ENCODE results near the gene TPD52L1. TPM values are rescaled to one million over a fixed set of nuclear protein-coding genes. Genes with fewer than 3 reads are reported as not detected.

The TPD52L1 gene
- total and polyA plus RNA-seq, 2 of the 13 experiments (the other 11 are each of a cell fraction or from before 2014, with no cell fraction given), result 0.49 to 0.53 TPM

DNA sequence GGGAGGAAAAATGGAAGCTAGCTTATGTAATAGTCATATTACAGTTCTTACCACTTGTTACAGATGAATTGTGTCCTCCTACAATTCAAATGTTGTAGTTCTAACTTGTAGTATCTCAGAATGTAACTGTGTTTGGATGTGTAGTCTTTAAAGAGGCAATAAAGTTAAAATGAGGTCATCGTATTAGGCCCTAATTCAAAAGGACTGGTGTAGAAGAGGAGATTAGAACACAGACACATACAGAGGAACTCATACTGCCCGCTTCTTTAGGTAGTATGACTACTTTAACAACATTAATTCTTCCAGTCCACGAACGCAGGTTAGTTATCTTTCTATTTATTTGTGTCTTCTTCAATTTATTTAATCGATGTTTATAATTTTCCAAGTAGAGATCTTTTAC lies 46.5 kb upstream of the TPD52L1 start:
- ATAC-seq (no peak), FAIRE-seq (no peak), DNase-seq (ENCODE audit: low spot score) (no peak)
- intact Hi-C loops (cut with micrococcal nuclease; ENCODE audit: unreplicated experiment) (no loop called here), in situ Hi-C loops (cut with HindIII; ENCODE audit: extremely low pct_ligation_motif_present, low pct_unique_long_range_greater_than_20kb) (no loop called here)
- no peaks in the 10 kb centered on the region for H3K4me1 ChIP-seq (ENCODE audit: insufficient read depth, low read length)
- H3K4me3 ChIP-seq (replicated peaks in 1 of 3; ENCODE audit: insufficient read depth in 1 of 3, low read depth in 2 of 3, low read length in 3 of 3), result no peak overlapping the region
- H3K27me3 ChIP-seq (ENCODE audit: control insufficient read depth in 1 of 2, insufficient read depth in 2 of 2, low read length in 2 of 2), result no peaks in the 10 kb centered on the region; a peak in 1 of 5 replicates
- no peak overlapping the region for H3K4me2 ChIP-seq (ENCODE audit: low read depth, low read length)
- no TSS peak for BruUV-seq (replicated peaks)
- CTCF ChIA-PET (ENCODE audit: low intra/inter-chr PET ratio, low total read pairs), result no interaction called here
- POLR2A ChIA-PET, result no interaction called here
- H3K79me2 ChIP-seq (ENCODE audit: insufficient read depth, low read length), result no peaks in the 10 kb centered on the region
- TF ChIP-seq SP2 (CRISPR knock-in tag; IDR thresholded peaks at IDR 0.05) (no peak), ATF7 (IDR thresholded peaks at IDR 0.05) (peak; percentile 76), ATF7 (CRISPR knock-in tag; IDR thresholded peaks at IDR 0.05) (no peak)
- 18% methylated on average over 5 of the region's 5 CpGs for WGBS (ENCODE audit: low lambda C conversion rate)
- no peak overlapping the region for H3K9ac ChIP-seq (ENCODE audit: insufficient read depth, low read depth, low read length)
- H3K36me3 ChIP-seq (replicated peaks in 1 of 2; ENCODE audit: control insufficient read depth in 1 of 2, insufficient read depth in 2 of 2, low read length in 2 of 2), result no peaks in the 10 kb centered on the region
- peaks cover 27% of the 10 kb centered on the region for H3K9me3 ChIP-seq (ENCODE audit: low read length)
- no peak overlapping the region for H3K27ac ChIP-seq (ENCODE audit: extremely low read length, insufficient read depth, low read length)
- H2AFZ ChIP-seq (ENCODE audit: low read length), result no peak overlapping the region
- H4K20me1 ChIP-seq (ENCODE audit: insufficient read depth, low read length), result no peaks in the 10 kb centered on the region

DNA sequence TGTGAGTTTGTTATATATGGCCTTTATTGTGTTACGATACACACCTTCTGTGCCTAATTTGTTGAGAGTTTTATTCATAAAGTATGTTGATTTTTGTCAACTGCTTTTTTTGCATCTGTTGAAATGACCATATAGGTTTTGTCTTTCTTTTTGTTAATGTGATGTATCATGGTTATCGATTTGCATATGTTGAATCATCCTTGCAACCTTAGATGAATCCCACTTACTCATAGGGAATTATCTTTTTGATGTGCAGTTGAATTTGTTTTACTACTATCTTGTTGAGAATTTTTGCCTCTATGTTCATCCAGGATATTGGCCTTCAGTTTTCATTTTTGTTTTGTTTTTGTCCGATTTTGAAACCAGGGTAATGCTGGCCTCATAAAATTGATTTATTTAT lies 45.7 kb upstream of the TPD52L1 start:
- DNase-seq (ENCODE audit: low spot score) (no peak), ATAC-seq (no peak), FAIRE-seq (no peak)
- no peaks in the 10 kb centered on the region for H3K79me2 ChIP-seq (ENCODE audit: insufficient read depth, low read length)
- no peaks in the 10 kb centered on the region for H3K27me3 ChIP-seq (ENCODE audit: control insufficient read depth in 1 of 2, insufficient read depth in 2 of 2, low read length in 2 of 2)
- ChIA-PET POLR2A (no interaction called here), CTCF (ENCODE audit: low intra/inter-chr PET ratio, low total read pairs) (no interaction called here)
- no peaks in the 10 kb centered on the region for H4K20me1 ChIP-seq (ENCODE audit: insufficient read depth, low read length)
- TF ChIP-seq SP1 (IDR thresholded peaks at IDR 0.05) (no peak), SP1 (CRISPR knock-in tag; IDR thresholded peaks at IDR 0.05) (no peak), GTF2F1 (IDR thresholded peaks at IDR 0.05; ENCODE audit: low read length) (no peak), CREM (IDR thresholded peaks at IDR 0.05) (no peak), CREM (CRISPR knock-in tag; IDR thresholded peaks at IDR 0.05) (no peak), KDM4B (CRISPR knock-in tag; IDR thresholded peaks at IDR 0.05) (no peak), SOX6 (IDR thresholded peaks at IDR 0.05) (no peak), SOX6 (CRISPR knock-in tag; IDR thresholded peaks at IDR 0.05) (no peak), ZNF792 (CRISPR knock-in tag; IDR thresholded peaks at IDR 0.05) (no peak), ETV6 (CRISPR knock-in tag; conservative IDR thresholded peaks at IDR 0.05) (no peak), ZNF350 (CRISPR knock-in tag; IDR thresholded peaks at IDR 0.05; ENCODE audit: borderline replicate concordance, low read depth) (no peak), TSC22D2 (CRISPR knock-in tag; IDR thresholded peaks at IDR 0.05; ENCODE audit: borderline replicate concordance) (no peak), KAT7 (CRISPR knock-in tag; IDR thresholded peaks at IDR 0.05; ENCODE audit: borderline replicate concordance) (no peak)
- TF ChIP-seq, protein P1, sequence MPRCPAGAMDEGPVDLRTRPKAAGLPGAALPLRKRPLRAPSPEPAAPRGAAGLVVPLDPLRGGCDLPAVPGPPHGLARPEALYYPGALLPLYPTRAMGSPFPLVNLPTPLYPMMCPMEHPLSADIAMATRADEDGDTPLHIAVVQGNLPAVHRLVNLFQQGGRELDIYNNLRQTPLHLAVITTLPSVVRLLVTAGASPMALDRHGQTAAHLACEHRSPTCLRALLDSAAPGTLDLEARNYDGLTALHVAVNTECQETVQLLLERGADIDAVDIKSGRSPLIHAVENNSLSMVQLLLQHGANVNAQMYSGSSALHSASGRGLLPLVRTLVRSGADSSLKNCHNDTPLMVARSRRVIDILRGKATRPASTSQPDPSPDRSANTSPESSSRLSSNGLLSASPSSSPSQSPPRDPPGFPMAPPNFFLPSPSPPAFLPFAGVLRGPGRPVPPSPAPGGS (CRISPR knock-in tag; IDR thresholded peaks at IDR 0.05), result no peak
- TF ChIP-seq, protein P2, sequence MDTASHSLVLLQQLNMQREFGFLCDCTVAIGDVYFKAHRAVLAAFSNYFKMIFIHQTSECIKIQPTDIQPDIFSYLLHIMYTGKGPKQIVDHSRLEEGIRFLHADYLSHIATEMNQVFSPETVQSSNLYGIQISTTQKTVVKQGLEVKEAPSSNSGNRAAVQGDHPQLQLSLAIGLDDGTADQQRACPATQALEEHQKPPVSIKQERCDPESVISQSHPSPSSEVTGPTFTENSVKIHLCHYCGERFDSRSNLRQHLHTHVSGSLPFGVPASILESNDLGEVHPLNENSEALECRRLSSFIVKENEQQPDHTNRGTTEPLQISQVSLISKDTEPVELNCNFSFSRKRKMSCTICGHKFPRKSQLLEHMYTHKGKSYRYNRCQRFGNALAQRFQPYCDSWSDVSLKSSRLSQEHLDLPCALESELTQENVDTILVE (CRISPR knock-in tag; IDR thresholded peaks at IDR 0.05), result no peak
- TF ChIP-seq, protein P3, sequence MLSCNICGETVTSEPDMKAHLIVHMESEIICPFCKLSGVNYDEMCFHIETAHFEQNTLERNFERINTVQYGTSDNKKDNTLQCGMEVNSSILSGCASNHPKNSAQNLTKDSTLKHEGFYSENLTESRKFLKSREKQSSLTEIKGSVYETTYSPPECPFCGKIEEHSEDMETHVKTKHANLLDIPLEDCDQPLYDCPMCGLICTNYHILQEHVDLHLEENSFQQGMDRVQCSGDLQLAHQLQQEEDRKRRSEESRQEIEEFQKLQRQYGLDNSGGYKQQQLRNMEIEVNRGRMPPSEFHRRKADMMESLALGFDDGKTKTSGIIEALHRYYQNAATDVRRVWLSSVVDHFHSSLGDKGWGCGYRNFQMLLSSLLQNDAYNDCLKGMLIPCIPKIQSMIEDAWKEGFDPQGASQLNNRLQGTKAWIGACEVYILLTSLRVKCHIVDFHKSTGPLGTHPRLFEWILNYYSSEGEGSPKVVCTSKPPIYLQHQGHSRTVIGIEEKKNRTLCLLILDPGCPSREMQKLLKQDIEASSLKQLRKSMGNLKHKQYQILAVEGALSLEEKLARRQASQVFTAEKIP (CRISPR knock-in tag; IDR thresholded peaks at IDR 0.05; ENCODE audit: borderline replicate concordance), result no peak
- in situ Hi-C loops (cut with HindIII; ENCODE audit: extremely low pct_ligation_motif_present, low pct_unique_long_range_greater_than_20kb), result no loop called here
- H2AFZ ChIP-seq (ENCODE audit: low read length), result no peak overlapping the region
- H3K9ac ChIP-seq (ENCODE audit: insufficient read depth, low read depth, low read length), result no peak overlapping the region
- H3K4me2 ChIP-seq (ENCODE audit: low read depth, low read length), result no peak overlapping the region
- intact Hi-C loops (cut with micrococcal nuclease; ENCODE audit: unreplicated experiment), result no loop called here
- 6% methylated on average over 3 of the region's 3 CpGs for WGBS (ENCODE audit: low lambda C conversion rate)
- H3K9me3 ChIP-seq (ENCODE audit: low read length), result peaks cover 36% of the 10 kb centered on the region
- no peaks in the 10 kb centered on the region for H3K36me3 ChIP-seq (replicated peaks in 1 of 2; ENCODE audit: control insufficient read depth in 1 of 2, insufficient read depth in 2 of 2, low read length in 2 of 2)
- H3K4me1 ChIP-seq (ENCODE audit: insufficient read depth, low read length), result no peaks in the 10 kb centered on the region
- no peak overlapping the region for H3K4me3 ChIP-seq (replicated peaks in 1 of 3; ENCODE audit: insufficient read depth in 1 of 3, low read depth in 2 of 3, low read length in 3 of 3)
- no TSS peak for BruUV-seq (replicated peaks)
- no peak overlapping the region for H3K27ac ChIP-seq (ENCODE audit: extremely low read length, insufficient read depth, low read length)
